Suprapubic skin (tissue), 3 donors: ENCODE data around the gene AGAP3.

Source experiments
- CTCF ChIP-seq, 2 donors: fragments of 200-600 bp in 1 of 2; fragments of 450-650 bp in 1 of 2; sonication (generic) in 1 of 2; IDR thresholded peaks; one replicate each; pipeline ENCODE4 v1.5.1; 2016 to 2019; ENCODE audit warnings: antibody characterized with exemption in 2 of 2, mild to moderate bottlenecking in 1 of 2, moderate library complexity in 1 of 2
- POLR2AphosphoS5 ChIP-seq, 3 donors: sonication (generic); formaldehyde crosslinking; IDR thresholded peaks; one replicate each; pipeline ENCODE4 v1.6.1; 2017; ENCODE audit warnings: antibody characterized with exemption in 3 of 3

- TF ChIP-seq CTCF (IDR thresholded peaks at IDR 0.05): no peak
- TF ChIP-seq POLR2AphosphoS5 (IDR thresholded peaks at IDR 0.05): no peak
Observed at GRCh38 chr7:151186640-151187408, 100.5 kb downstream of the AGAP3 start, which contains the start of gene ASB10.
